ENCODE data around the gene APPL2. TPM values are rescaled to one million over a fixed set of nuclear protein-coding genes. Genes with fewer than 3 reads are reported as not detected.

APPL2 gene
- total and polyA plus RNA-seq, 2 experiments from 2014 or later: 83.0 to 122 TPM

- no peaks in the 10 kb centered on the region for H3K79me2 ChIP-seq (ENCODE audit: insufficient read depth)
- no peak for TF ChIP-seq EZH2phosphoT487 (IDR thresholded peaks at IDR 0.05; ENCODE audit: insufficient read depth, low read depth)
- no peak for TF ChIP-seq EZH2 (IDR thresholded peaks at IDR 0.05; ENCODE audit: insufficient read depth, poor library complexity, severe bottlenecking)
- H3K9ac ChIP-seq: no peak overlapping the region
- no peaks in the 10 kb centered on the region for H3K27me3 ChIP-seq (replicated peaks; ENCODE audit: insufficient read depth)
- 40 to 45% methylated on average over 4 of the region's 4 CpGs for whole genome bisulfite sequencing, 2 experiments (ENCODE audit: low coverage in 1 of 2, low lambda C conversion rate in 2 of 2, missing lambda C conversion rate in 2 of 2)
- DNase-seq: no peak
- H3K36me3 ChIP-seq (ENCODE audit: low read depth): no peaks in the 10 kb centered on the region
- no peaks in the 10 kb centered on the region for H3K9me2 ChIP-seq (ENCODE audit: insufficient read depth)
- peaks cover 17% of the 10 kb centered on the region; the same call in 1 of the 2 replicates for H3F3A ChIP-seq (ENCODE audit: insufficient read depth)
- H4K20me1 ChIP-seq (ENCODE audit: insufficient read depth): no peaks in the 10 kb centered on the region
- H2AFZ ChIP-seq: peak overlapping the region; percentile 55; the same call in 1 of the 2 replicates
- in situ Hi-C loops (cut with MboI): no loop called here
- H3K9me3 ChIP-seq (ENCODE audit: low read depth): no peaks in the 10 kb centered on the region
- H3K27ac ChIP-seq: no peak overlapping the region
- peak overlapping the region; percentile 48 for H3K4me2 ChIP-seq (ENCODE audit: unreplicated experiment)
- peaks cover 29% of the 10 kb centered on the region for H3K4me1 ChIP-seq (ENCODE audit: insufficient read depth)
- H3K4me3 ChIP-seq: no peak overlapping the region
These were observed 34.8 kb upstream of the APPL2 start for GRCh38 chr12:105270671-105271255.

GRCh38 chr12:105267711-105268110 lies 31.7 kb upstream of the APPL2 start:
- H3K9me3 ChIP-seq (ENCODE audit: low read depth): no peaks in the 10 kb centered on the region
- peaks cover 31% of the 10 kb centered on the region for H3K4me1 ChIP-seq (ENCODE audit: insufficient read depth)
- no peaks in the 10 kb centered on the region for H3K36me3 ChIP-seq (ENCODE audit: low read depth)
- in situ Hi-C loops (cut with MboI): no loop called here
- H3K27me3 ChIP-seq (replicated peaks; ENCODE audit: insufficient read depth): no peaks in the 10 kb centered on the region
- peaks cover 17% of the 10 kb centered on the region; the same call in 1 of the 2 replicates for H3F3A ChIP-seq (ENCODE audit: insufficient read depth)
- DNase-seq: peak; percentile 47
- no peak overlapping the region for H3K27ac ChIP-seq
- no peaks in the 10 kb centered on the region for H3K9me2 ChIP-seq (ENCODE audit: insufficient read depth)
- no peak overlapping the region for H3K4me3 ChIP-seq
- no peaks in the 10 kb centered on the region for H4K20me1 ChIP-seq (ENCODE audit: insufficient read depth)
- H2AFZ ChIP-seq: no peak overlapping the region
- WGBS, 2 experiments (ENCODE audit: low coverage in 1 of 2, low lambda C conversion rate in 2 of 2, missing lambda C conversion rate in 2 of 2): 69 to 76% methylated on average over 4 of the region's 4 CpGs
- H3K9ac ChIP-seq: no peak overlapping the region
- TF ChIP-seq EZH2phosphoT487 (IDR thresholded peaks at IDR 0.05; ENCODE audit: insufficient read depth, low read depth) (no peak), EZH2 (IDR thresholded peaks at IDR 0.05; ENCODE audit: insufficient read depth, poor library complexity, severe bottlenecking) (no peak)
- H3K79me2 ChIP-seq (ENCODE audit: insufficient read depth): no peaks in the 10 kb centered on the region
- no peak overlapping the region for H3K4me2 ChIP-seq (ENCODE audit: unreplicated experiment)

- no peak overlapping the region for H3K27ac ChIP-seq
- H4K20me1 ChIP-seq (ENCODE audit: insufficient read depth): no peaks in the 10 kb centered on the region
- no peak for DNase-seq
- H3K27me3 ChIP-seq (replicated peaks; ENCODE audit: insufficient read depth): no peaks in the 10 kb centered on the region
- 92 to 97% methylated on average over 4 of the region's 4 CpGs for WGBS, 2 experiments (ENCODE audit: low coverage in 1 of 2, low lambda C conversion rate in 2 of 2, missing lambda C conversion rate in 2 of 2)
- in situ Hi-C loops (cut with MboI): no loop called here
- TF ChIP-seq EZH2 (IDR thresholded peaks at IDR 0.05; ENCODE audit: insufficient read depth, poor library complexity, severe bottlenecking): no peak
- TF ChIP-seq EZH2phosphoT487 (IDR thresholded peaks at IDR 0.05; ENCODE audit: insufficient read depth, low read depth): no peak
- peaks cover 18% of the 10 kb centered on the region for H3K4me1 ChIP-seq (ENCODE audit: insufficient read depth)
- H3K36me3 ChIP-seq (ENCODE audit: low read depth): no peaks in the 10 kb centered on the region
- H3K4me2 ChIP-seq (ENCODE audit: unreplicated experiment): no peak overlapping the region
- H3K4me3 ChIP-seq: no peak overlapping the region
- H3K9me2 ChIP-seq (ENCODE audit: insufficient read depth): no peaks in the 10 kb centered on the region
- H2AFZ ChIP-seq: no peak overlapping the region
- H3K9ac ChIP-seq: no peak overlapping the region
- H3K9me3 ChIP-seq (ENCODE audit: low read depth): no peaks in the 10 kb centered on the region
- H3K79me2 ChIP-seq (ENCODE audit: insufficient read depth): no peaks in the 10 kb centered on the region
- H3F3A ChIP-seq (ENCODE audit: insufficient read depth): peaks cover 7% of the 10 kb centered on the region; the same call in 1 of the 2 replicates
These were observed 28.8 kb upstream of the APPL2 start for GRCh38 chr12:105264771-105265170.

- Histone ChIP-seq H3K27me3 (replicated peaks; ENCODE audit: insufficient read depth) (no peaks in the 10 kb centered on the region), H3K9ac (no peak overlapping the region), H2AFZ (no peak overlapping the region), H4K20me1 (ENCODE audit: insufficient read depth) (no peaks in the 10 kb centered on the region), H3K27ac (no peak overlapping the region), H3K4me2 (ENCODE audit: unreplicated experiment) (no peak overlapping the region), H3K9me3 (ENCODE audit: low read depth) (no peaks in the 10 kb centered on the region), H3K4me3 (no peak overlapping the region), H3K36me3 (ENCODE audit: low read depth) (no peaks in the 10 kb centered on the region), H3K79me2 (ENCODE audit: insufficient read depth) (no peaks in the 10 kb centered on the region), H3F3A (ENCODE audit: insufficient read depth) (peaks cover 15% of the 10 kb centered on the region), H3K4me1 (ENCODE audit: insufficient read depth) (peaks cover 26% of the 10 kb centered on the region), H3K9me2 (ENCODE audit: insufficient read depth) (no peaks in the 10 kb centered on the region)
- in situ Hi-C loops (cut with MboI): no loop called here
- 61 to 71% methylated on average over 6 of the region's 6 CpGs for WGBS, 2 experiments (ENCODE audit: low coverage in 1 of 2, low lambda C conversion rate in 2 of 2, missing lambda C conversion rate in 2 of 2)
- TF ChIP-seq EZH2phosphoT487 (IDR thresholded peaks at IDR 0.05; ENCODE audit: insufficient read depth, low read depth): no peak
- TF ChIP-seq EZH2 (IDR thresholded peaks at IDR 0.05; ENCODE audit: insufficient read depth, poor library complexity, severe bottlenecking): no peak
- DNase-seq: no peak
These were observed 26.6 kb upstream of the APPL2 start for GRCh38 chr12:105262461-105263184.
